AG04450 (cell line): Measurements from ENCODE around the gene GSTM4. TPM values are rescaled to one million over a fixed set of nuclear protein-coding genes. Genes with fewer than 3 reads are reported as not detected.
A peak's percentile ranks its signal among the peaks of the same experiment; 100 is the strongest.

Experiments
- CTCF ChIA-PET: fragments of 300-600, 350-600 bp; formaldehyde crosslinking; extraction: SDS; loops from one replicate; lab custom pipeline; 2022; ENCODE audit warnings: antibody characterized with exemption, inconsistent platforms; lab: Charles Lee
- POLR2A ChIA-PET: fragments of 350-600 bp; formaldehyde crosslinking; extraction: SDS; loops from one replicate; lab custom pipeline; 2021; ENCODE audit warnings: antibody characterized with exemption, inconsistent platforms; lab: Yijun Ruan, JAX
- DNase-seq: peaks from one replicate; pipeline ENCODE4 v3.0.0-alpha.2; 2011; ENCODE audit warnings: low read depth, low spot score
- H3K27ac ChIP-seq: one replicate; pipeline ENCODE4 v1.5.1; 2012; ENCODE audit warnings: low read depth, low read length, control low read depth
- H3K27me3 ChIP-seq: one replicate; pipeline ENCODE4 v1.6.0; 2012; ENCODE audit warnings: low read length; ENCODE audit not compliant: control insufficient read depth, insufficient read depth
- H3K4me3 ChIP-seq: 2 replicates; pipeline ENCODE4 v1.5.1; 2011; ENCODE audit warnings: mild to moderate bottlenecking, low read depth, low read length, control low read depth
- H3K9me3 ChIP-seq: 2 replicates; pipeline ENCODE4 v1.5.1; 2012; ENCODE audit warnings: low read length; ENCODE audit not compliant: control insufficient read depth, insufficient read depth
- polyA plus RNA-seq: library from polyadenylated mRNA; depleted of rRNA; stranded (reverse); fragments of >200 nt; gene quantifications from 2 replicates; pipeline ENCODE4 v1.2.3, GENCODE V29; 2011
- TF ChIP-seq, protein P1 (sequence below): IDR thresholded peaks from 2 replicates; pipeline ENCODE4 v1.5.1; 2011; ENCODE audit warnings: low read depth, low read length, control low read depth, inconsistent platforms

GSTM4 gene
- polyA plus RNA-seq, 1 experiment, result 62.6 TPM

DNA sequence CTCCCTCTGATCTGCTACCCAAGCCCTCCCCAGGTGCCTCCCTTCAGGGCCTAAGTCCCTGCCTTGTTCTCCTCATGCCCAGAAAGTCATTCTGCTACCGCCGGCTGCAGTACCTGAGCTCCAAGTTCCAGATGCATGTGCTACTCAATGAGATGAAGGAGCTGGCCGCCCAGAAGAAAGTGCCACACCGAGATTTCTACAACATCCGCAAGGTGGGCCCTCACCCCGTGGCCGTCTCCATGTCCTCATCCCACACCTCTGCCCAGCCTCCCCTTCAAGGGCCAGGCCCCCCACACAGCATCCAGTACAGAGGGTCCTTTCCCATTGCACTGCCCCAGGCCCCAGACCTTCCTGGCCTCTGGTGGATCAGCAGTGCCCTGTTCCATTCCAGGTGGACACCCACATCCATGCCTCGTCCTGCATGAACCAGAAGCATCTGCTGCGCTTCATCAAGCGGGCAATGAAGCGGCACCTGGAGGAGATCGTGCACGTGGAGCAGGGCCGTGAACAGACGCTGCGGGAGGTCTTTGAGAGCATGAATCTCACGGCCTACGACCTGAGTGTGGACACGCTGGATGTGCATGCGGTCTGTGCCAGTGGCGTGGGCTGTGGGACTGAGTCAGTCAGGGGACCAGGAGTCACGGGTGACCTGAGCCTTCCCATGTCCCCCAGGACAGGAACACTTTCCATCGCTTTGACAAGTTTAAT is 28.1 kb upstream of the GSTM4 start:
- ChIA-PET POLR2A (no interaction called here), CTCF (interaction anchor here (0.6 to 8.9 kb wide), 3 partner anchors 11 to 82 kb away, joined by 4 to 64 read pairs (median 32); no protein-coding TSS in a partner anchor)
- TF ChIP-seq, protein P1, sequence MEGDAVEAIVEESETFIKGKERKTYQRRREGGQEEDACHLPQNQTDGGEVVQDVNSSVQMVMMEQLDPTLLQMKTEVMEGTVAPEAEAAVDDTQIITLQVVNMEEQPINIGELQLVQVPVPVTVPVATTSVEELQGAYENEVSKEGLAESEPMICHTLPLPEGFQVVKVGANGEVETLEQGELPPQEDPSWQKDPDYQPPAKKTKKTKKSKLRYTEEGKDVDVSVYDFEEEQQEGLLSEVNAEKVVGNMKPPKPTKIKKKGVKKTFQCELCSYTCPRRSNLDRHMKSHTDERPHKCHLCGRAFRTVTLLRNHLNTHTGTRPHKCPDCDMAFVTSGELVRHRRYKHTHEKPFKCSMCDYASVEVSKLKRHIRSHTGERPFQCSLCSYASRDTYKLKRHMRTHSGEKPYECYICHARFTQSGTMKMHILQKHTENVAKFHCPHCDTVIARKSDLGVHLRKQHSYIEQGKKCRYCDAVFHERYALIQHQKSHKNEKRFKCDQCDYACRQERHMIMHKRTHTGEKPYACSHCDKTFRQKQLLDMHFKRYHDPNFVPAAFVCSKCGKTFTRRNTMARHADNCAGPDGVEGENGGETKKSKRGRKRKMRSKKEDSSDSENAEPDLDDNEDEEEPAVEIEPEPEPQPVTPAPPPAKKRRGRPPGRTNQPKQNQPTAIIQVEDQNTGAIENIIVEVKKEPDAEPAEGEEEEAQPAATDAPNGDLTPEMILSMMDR, result no peak

DNA sequence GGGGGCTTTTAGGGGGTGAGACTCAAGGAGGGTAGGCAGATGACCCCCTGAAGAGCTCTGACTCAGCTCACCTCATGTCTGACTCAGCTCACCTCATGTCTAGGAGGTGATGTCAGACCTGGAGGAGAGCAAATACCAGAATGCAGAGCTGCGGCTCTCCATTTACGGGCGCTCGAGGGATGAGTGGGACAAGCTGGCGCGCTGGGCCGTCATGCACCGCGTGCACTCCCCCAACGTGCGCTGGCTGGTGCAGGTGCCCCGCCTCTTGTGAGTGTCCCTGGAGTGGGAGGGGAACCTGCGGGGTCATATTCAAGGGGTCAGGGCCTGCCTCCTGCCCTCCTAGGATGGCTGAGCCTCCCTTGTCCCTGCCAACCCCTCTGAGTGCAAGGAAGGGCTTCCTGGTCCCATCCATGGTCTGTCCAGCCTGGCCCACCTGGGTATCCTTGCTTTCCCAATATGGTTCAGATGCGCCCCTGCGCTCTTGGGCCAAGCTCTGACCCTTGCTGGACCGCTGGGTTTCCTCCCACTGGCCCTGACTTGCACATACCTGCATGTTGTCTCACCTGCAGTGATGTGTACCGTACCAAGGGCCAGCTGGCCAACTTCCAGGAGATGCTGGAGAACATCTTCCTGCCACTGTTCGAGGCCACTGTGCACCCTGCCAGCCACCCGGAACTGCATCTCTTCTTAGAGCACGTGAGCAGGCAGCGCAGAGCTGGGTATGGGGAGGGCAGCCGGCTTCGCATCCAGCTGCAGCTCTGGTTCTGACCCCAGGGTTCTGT is 27.2 kb upstream of the GSTM4 start:
- no peaks in the 10 kb centered on the region; the same call in 1 of the 2 replicates for H3K9me3 ChIP-seq
- CTCF ChIA-PET, result interaction anchor here (1.4 to 8.9 kb wide), 5 partner anchors 10 to 83 kb away, joined by 3 to 64 read pairs (median 17); partner anchors contain the start of gene GNAI3
- no peak for DNase-seq

More for the DNA sequence above, 28.1 kb upstream of the GSTM4 start:
- no peaks in the 10 kb centered on the region for H3K27me3 ChIP-seq
- no peaks in the 10 kb centered on the region; the same call in 1 of the 2 replicates for H3K9me3 ChIP-seq
- no peak overlapping the region for H3K4me3 ChIP-seq
- H3K27ac ChIP-seq, result no peak overlapping the region
- no peak for DNase-seq

DNA sequence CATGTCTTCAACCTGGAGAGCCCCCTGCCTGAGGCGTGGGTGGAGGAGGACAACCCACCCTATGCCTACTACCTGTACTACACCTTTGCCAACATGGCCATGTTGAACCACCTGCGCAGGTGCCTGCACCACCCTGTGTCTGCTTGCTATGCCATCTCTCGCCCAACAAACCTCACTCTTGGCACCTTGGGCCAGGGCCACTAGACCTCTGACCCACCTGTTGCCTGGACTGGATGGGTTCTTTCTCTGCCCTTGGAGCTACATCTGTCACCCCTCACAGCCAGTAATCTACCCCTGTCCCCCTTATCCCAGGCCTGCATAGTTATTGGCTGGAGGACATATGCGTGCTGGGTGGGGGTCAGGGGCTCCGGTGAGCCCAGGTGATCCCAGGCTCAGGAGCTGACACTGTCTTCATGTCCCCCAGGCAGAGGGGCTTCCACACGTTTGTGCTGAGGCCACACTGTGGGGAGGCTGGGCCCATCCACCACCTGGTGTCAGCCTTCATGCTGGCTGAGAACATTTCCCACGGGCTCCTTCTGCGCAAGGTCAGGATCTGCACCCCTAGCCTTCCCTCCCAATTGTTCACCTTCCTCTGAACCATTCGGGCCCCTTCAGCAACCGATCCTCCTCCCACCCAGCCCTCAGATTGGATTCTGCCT is 26.4 kb upstream of the GSTM4 start:
- no peak overlapping the region for H3K4me3 ChIP-seq
- ChIA-PET POLR2A (interaction anchor here (1.3 kb wide), 1 partner anchor 81 kb away, joined by 6 read pairs; the partner anchor contains the start of gene GNAI3), CTCF (interaction anchor here (1.2 to 8.9 kb wide), 8 partner anchors 9 to 84 kb away, joined by 3 to 64 read pairs (median 7); partner anchors contain the start of gene GNAI3)
- TF ChIP-seq, protein P1, result no peak
- H3K27me3 ChIP-seq, result no peaks in the 10 kb centered on the region
- no peak for DNase-seq
- no peak overlapping the region for H3K27ac ChIP-seq
- H3K9me3 ChIP-seq, result no peaks in the 10 kb centered on the region; the same call in 1 of the 2 replicates

More for the DNA sequence above, 27.2 kb upstream of the GSTM4 start:
- no peaks in the 10 kb centered on the region for H3K27me3 ChIP-seq
- TF ChIP-seq, protein P1, result no peak
- H3K27ac ChIP-seq, result no peak overlapping the region
- POLR2A ChIA-PET, result interaction anchor here (1.3 kb wide), 1 partner anchor 81 kb away, joined by 6 read pairs; the partner anchor contains the start of gene GNAI3
- H3K4me3 ChIP-seq, result no peak overlapping the region

DNA sequence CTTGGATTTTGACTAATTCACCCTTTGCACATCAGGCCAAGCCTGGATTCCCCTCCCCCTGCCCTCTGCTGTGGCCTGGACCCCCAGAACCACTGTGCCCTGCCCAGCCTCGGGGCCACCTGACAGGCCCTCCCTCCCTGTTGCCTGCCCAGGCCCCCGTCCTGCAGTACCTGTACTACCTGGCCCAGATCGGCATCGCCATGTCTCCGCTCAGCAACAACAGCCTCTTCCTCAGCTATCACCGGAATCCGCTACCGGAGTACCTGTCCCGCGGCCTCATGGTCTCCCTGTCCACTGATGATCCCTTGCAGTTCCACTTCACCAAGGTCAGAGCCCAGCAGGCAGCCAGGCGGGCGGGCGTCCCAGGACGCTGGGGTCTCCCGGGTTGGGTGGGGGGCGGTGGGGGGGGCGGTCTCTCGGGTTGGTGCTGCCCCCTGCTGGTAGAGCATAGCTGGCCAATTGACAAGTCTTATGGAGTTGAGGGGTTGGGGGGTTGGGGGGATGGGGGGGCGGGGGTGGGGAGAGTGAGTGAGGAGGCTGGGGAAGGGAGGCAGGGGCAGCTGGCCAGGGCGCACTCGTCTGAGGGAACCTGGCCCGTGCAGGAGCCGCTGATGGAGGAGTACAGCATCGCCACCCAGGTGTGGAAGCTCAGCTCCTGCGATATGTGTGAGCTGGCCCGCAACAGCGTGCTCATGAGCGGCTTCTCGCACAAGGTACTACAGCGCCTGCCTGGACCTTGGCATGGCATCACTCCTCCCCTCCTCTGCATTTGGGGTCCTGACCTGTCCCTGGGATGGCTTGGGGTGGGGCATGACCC is 25.6 kb upstream of the GSTM4 start:
- DNase-seq, result no peak
- no peaks in the 10 kb centered on the region; the same call in 1 of the 2 replicates for H3K9me3 ChIP-seq
- TF ChIP-seq, protein P1, result peak; percentile 8; the same call in 1 of the 2 replicates
- POLR2A ChIA-PET, result interaction anchor here (1.2 kb wide), 1 partner anchor 82 kb away, joined by 5 read pairs; the partner anchor contains the start of gene GNAI3
- H3K4me3 ChIP-seq, result no peak overlapping the region
- no peak overlapping the region for H3K27ac ChIP-seq
- H3K27me3 ChIP-seq, result no peaks in the 10 kb centered on the region
- CTCF ChIA-PET, result interaction anchor here (0.6 to 8.9 kb wide), 15 partner anchors 8 to 363 kb away, joined by 3 to 64 read pairs (median 4); partner anchors contain the start of gene GNAI3
